BLaER1 (cell line): ENCODE results near the gene GAL3ST2.
"Not testable (repeated sequence)": the region's sequence is repeated elsewhere in the genome, so short reads cannot be mapped to it uniquely, and the experiment has no call there.

Experiments used
- H3K27ac ChIP-seq: shearing (Covaris generic); formaldehyde crosslinking; 2 replicates; pipeline ENCODE4 v1.8.1; 2022
- H3K27me3 ChIP-seq: shearing (Covaris generic); formaldehyde crosslinking; 2 replicates; pipeline ENCODE4 v1.8.1; 2022
- H3K36me3 ChIP-seq: shearing (Covaris generic); formaldehyde crosslinking; 2 replicates; pipeline ENCODE4 v1.8.1; 2022
- H3K4me1 ChIP-seq: shearing (Covaris generic); formaldehyde crosslinking; 2 replicates; pipeline ENCODE4 v1.8.1; 2022
- H3K4me2 ChIP-seq: shearing (Covaris generic); formaldehyde crosslinking; 2 replicates; pipeline ENCODE4 v1.8.1; 2022
- H3K4me3 ChIP-seq: shearing (Covaris generic); formaldehyde crosslinking; 2 replicates; pipeline ENCODE4 v1.8.1; 2022
- H3K9ac ChIP-seq: shearing (Covaris generic); formaldehyde crosslinking; 2 replicates; pipeline ENCODE4 v1.8.1; 2022
- H3K9me3 ChIP-seq: shearing (Covaris generic); formaldehyde crosslinking; 2 replicates; pipeline ENCODE4 v1.8.1; 2022
- H4K20me1 ChIP-seq: shearing (Covaris generic); formaldehyde crosslinking; 2 replicates; pipeline ENCODE4 v1.8.1; 2022
- Cebpa-rat ChIP-seq: shearing (Covaris generic); IDR thresholded peaks from 2 replicates; pipeline ENCODE4 v1.8.1; 2022

Gene GAL3ST2

DNA sequence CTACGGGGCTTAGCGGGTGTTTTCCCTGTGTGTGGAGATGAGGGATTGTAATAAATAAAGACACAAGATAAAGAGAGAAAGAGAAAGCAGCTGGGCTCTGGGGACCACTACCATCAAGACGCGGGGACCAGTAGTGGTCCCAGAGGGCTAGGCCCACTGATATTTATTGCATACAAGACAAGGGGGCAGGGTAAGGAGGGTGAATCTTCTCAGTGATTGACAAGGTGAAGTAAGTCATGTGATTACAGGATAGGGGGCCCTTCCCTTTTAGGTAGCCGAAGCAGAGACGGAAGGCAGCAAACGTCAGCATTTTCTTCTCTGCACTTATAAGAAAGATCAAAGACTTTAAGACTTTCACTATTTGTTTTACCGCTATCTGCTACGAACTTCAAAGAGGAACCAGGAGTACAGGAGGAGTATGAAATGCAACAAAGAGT is 4.5 kb upstream of the GAL3ST2 start:
- peak overlapping the region; percentile 82 for H3K27ac ChIP-seq

GRCh38 chr2:241773511-241774418 is 2.9 kb upstream of the GAL3ST2 start:
- Histone ChIP-seq H3K9ac (peak overlapping the region; percentile 47), H3K27me3 (no peaks in the 10 kb centered on the region), H3K27ac (peak overlapping the region; percentile 89), H4K20me1 (no peaks in the 10 kb centered on the region), H3K4me2 (peak overlapping the region; percentile 92), H3K4me3 (no peak overlapping the region; the same call in 1 of the 2 replicates), H3K4me1 (peaks cover 87% of the 10 kb centered on the region), H3K36me3 (no peaks in the 10 kb centered on the region; the same call in 1 of the 2 replicates), H3K9me3 (no peaks in the 10 kb centered on the region)
- TF ChIP-seq Cebpa-rat: no peak

More for the DNA sequence above, 4.5 kb upstream of the GAL3ST2 start:
- Histone ChIP-seq H3K4me1 (peaks cover 73% of the 10 kb centered on the region), H3K9ac (peak overlapping the region; percentile 58), H3K27me3 (no peaks in the 10 kb centered on the region), H3K4me2 (peak overlapping the region; percentile 92), H3K36me3 (peaks cover 4% of the 10 kb centered on the region; the same call in 1 of the 2 replicates), H4K20me1 (no peaks in the 10 kb centered on the region), H3K9me3 (no peaks in the 10 kb centered on the region), H3K4me3 (0 out of 2 replicates have a peak overlapping the region, but pooled peaks have one; percentile 22)
- TF ChIP-seq Cebpa-rat: no peak

- Histone ChIP-seq H3K27me3 (no peaks in the 10 kb centered on the region), H3K4me3 (no peak overlapping the region; the same call in 1 of the 2 replicates), H4K20me1 (no peaks in the 10 kb centered on the region), H3K27ac (peak overlapping the region; percentile 89), H3K9me3 (0 out of 2 replicates have a peak, but pooled peaks cover 3% of the 10 kb centered on the region), H3K36me3 (no peaks in the 10 kb centered on the region), H3K4me1 (peaks cover 84% of the 10 kb centered on the region), H3K4me2 (peak overlapping the region; percentile 92), H3K9ac (peak overlapping the region; percentile 47)
- no peak for TF ChIP-seq Cebpa-rat
Observed at GRCh38 chr2:241774419-241775222, 2.0 kb upstream of the GAL3ST2 start.

DNA sequence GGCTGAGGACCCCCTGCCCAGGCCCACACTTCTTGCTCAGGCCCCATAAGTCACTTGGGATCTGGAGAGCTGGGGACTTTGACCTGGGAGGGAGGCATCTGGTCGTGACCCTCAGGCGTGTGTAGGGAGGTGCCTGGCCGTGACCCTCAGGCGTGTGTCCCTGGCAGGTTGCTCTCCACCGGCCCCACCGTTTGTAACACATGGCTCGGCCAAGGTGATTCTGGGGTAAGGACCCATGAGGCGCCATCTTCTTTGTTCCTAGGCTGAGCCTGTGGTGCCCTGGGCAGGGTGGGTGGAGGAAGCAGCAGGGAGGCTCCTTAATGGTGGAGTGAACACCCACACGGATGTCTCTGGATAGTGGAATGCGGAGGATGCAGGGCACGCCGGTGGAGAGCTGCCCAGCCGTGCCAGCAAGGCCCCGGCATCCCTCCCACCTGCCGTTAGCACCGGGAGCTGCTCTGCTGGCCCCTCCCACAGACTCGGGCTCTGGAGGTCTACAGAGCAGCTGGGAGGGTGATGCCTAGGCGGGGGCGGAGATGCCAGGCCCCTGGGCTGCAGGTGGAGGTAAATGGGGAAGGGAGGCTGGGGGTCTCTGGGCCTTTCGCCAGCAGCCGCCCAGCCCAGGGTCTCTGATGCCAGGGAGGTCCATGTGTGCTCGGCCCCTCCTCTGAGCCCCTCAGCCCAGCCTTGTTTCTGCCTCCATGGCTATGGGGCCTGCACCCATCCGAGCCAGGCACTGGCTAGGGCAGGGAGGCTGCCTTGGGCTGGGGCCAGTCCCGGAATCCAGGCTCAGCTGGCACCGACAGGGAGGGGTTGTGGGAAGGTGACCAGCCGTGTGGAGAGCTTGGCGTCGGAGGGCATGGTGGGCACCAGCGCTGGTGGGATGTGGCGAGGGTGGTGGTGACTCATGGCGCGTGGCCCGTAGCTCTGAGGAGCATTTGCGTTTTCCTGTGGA is 1.1 kb upstream of the GAL3ST2 start:
- no peak overlapping the region for H3K9ac ChIP-seq
- peak overlapping the region; percentile 89 for H3K27ac ChIP-seq
- no peak overlapping the region for H3K4me3 ChIP-seq
- peaks cover 75% of the 10 kb centered on the region for H3K4me1 ChIP-seq
- peak overlapping the region; percentile 92 for H3K4me2 ChIP-seq
- H3K9me3 ChIP-seq: peaks cover 11% of the 10 kb centered on the region
- TF ChIP-seq Cebpa-rat: no peak
- no peaks in the 10 kb centered on the region for H4K20me1 ChIP-seq
- no peaks in the 10 kb centered on the region for H3K27me3 ChIP-seq
- H3K36me3 ChIP-seq: no peaks in the 10 kb centered on the region

DNA sequence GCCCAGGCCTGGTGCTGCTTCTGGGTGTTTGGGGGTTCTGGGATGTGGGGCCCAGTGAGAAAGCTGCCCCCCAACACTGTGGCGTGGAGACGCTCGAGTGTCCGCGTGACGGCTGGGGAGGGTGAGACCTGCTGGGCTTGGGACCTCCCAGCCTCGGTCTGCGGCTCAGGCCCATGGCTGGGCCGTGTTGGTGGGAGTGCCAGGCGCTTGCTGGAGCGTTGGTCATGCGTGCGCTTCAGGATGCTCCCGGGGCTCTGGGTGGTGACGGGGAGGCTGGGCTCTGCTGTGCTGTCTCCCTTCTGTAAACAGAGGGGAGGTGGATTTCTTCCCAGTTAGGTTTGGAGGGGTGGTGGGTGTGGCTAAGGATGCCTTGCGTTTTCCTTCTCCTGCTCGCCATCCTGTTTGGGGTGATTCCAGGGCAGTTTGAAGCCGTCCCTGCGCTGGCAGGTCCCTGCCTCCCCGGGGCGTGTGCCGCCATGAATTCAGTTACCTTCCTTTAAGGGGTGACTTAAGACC is 606 bp downstream of the GAL3ST2 start:
- Histone ChIP-seq H3K27me3 (no peaks in the 10 kb centered on the region), H3K4me1 (peaks cover 58% of the 10 kb centered on the region), H4K20me1 (no peaks in the 10 kb centered on the region), H3K4me2 (peak overlapping the region; percentile 34), H3K4me3 (no peak overlapping the region), H3K36me3 (no peaks in the 10 kb centered on the region), H3K9ac (peak overlapping the region; percentile 39; the same call in 1 of the 2 replicates), H3K9me3 (peaks cover 28% of the 10 kb centered on the region), H3K27ac (peak overlapping the region; percentile 52)
- TF ChIP-seq Cebpa-rat: no peak

GRCh38 chr2:241777686-241778627 is 1.3 kb downstream of the GAL3ST2 start:
- TF ChIP-seq Cebpa-rat: no peak
- H3K9ac ChIP-seq: peak overlapping the region; percentile 39; the same call in 1 of the 2 replicates

GRCh38 chr2:241780939-241781569 is 4.4 kb downstream of the GAL3ST2 start:
- no peaks in the 10 kb centered on the region for H4K20me1 ChIP-seq
- H3K4me1 ChIP-seq: peaks cover 20% of the 10 kb centered on the region
- no peak for TF ChIP-seq Cebpa-rat
- H3K9me3 ChIP-seq: peaks cover 40% of the 10 kb centered on the region
- no peak overlapping the region for H3K27ac ChIP-seq
- no peak overlapping the region for H3K9ac ChIP-seq
- no peak overlapping the region for H3K4me3 ChIP-seq
- H3K4me2 ChIP-seq: no peak overlapping the region
- no peaks in the 10 kb centered on the region; the same call in 1 of the 2 replicates for H3K36me3 ChIP-seq
- no peaks in the 10 kb centered on the region for H3K27me3 ChIP-seq

More at GRCh38 chr2:241777686-241778627, 1.3 kb downstream of the GAL3ST2 start:
- H3K36me3 ChIP-seq: no peaks in the 10 kb centered on the region; the same call in 1 of the 2 replicates
- peaks cover 35% of the 10 kb centered on the region for H3K9me3 ChIP-seq
- peak overlapping the region; percentile 52 for H3K27ac ChIP-seq
- peak overlapping the region; percentile 34 for H3K4me2 ChIP-seq
- H4K20me1 ChIP-seq: no peaks in the 10 kb centered on the region
- H3K4me3 ChIP-seq: no peak overlapping the region
- no peaks in the 10 kb centered on the region for H3K27me3 ChIP-seq
- H3K4me1 ChIP-seq: peaks cover 51% of the 10 kb centered on the region

GRCh38 chr2:241782053-241782452 is 5.4 kb downstream of the GAL3ST2 start:
- H3K4me1 ChIP-seq: peaks cover 14% of the 10 kb centered on the region
- not testable (repeated sequence) for H3K27ac ChIP-seq, H3K9ac ChIP-seq, H3K36me3 ChIP-seq, H4K20me1 ChIP-seq, H3K27me3 ChIP-seq, H3K4me3 ChIP-seq, H3K4me2 ChIP-seq
- H3K9me3 ChIP-seq: peaks cover 40% of the 10 kb centered on the region
